Posterior cingulate gyrus (tissue), 11 donors: ENCODE measurements around the gene ELAVL3.
A peak's percentile ranks its signal among the peaks of the same experiment; 100 is the strongest.

Experiments
- DNase-seq, 10 donors: peaks; one replicate each; pipeline versions ENCODE4 v3.0.0 to v3.0.0-alpha.2; 2020 to 2021; ENCODE audit warnings: mixed read lengths in 3 of 10
- intact Hi-C: fragments of 100-400 bp; cut with DNase I; formaldehyde crosslinking; loops from one replicate; pipeline ENCODE4 v1.15.1; 2023

Gene ELAVL3

DNA sequence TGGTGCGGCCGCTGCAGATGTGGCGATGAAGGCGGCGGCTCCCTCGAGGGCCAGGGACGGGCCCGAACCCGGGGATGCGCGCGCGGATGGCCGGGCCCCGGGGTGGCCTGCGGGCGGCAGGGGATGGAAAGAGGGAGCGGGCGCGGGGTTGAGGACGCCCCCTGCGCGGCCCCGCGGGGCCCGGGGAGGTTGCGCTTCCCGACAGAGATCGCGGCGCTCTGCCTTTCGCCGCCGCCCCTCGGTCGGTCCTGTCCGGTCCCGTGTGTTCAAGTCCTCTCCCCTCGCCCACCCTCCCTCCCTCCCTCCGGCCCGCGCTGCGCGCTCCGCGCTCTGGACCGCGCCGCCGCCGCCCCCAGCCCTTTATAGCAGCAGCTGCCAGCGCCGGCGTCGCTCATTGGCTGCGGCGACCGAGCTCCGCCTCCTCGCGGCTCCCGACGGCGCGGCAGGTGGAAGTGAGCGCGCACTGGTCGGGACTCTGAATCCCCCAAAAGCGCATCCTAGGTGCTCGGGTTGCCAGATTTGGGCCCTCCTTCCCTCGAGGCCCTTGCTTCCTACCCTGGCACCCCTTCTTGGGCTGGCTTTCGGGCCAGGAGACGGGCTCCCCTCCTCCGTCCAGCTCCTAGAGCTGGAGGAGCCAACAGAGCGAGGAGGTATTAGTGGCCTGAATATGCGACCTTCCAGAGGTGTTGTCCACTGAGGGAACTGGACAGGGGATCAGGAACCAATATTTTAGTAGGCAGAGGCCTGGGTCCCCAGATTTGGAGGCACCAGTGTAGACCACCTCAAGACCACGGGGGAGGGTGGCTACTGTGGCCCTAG, at the start of gene ELAVL3:
Gene ELAVL3, minus strand, starts transcription at position 332 of the 819 bp plus-strand sequence. CDS start 438 bp downstream, outside the sequence.
- peak; percentile 70 to 97 (median 80) for DNase-seq
- intact Hi-C loops = loop anchor here (5.0 kb wide), 1 partner anchor 189 kb away; no protein-coding TSS in a partner anchor

- intact Hi-C loops = loop anchor here (1.0 kb wide), 1 partner anchor 25 kb away; the partner anchor contains the start of gene ZNF653
- peak; percentile 86 to 99 (median 92) for DNase-seq
These were observed 49.6 kb upstream of the ELAVL3 start for GRCh38 chr19:11530432-11530831.

- DNase-seq = peak; percentile 93 to 100 (median 98)
- intact Hi-C loops = no loop called here
These were observed 47.9 kb upstream of the ELAVL3 start, which contains the start of gene ECSIT for GRCh38 chr19:11528551-11529341. Gene ECSIT (minus strand): TSS chr19:11529134. CDS start chr19:11519170, 9,964 bp downstream.

- intact Hi-C loops = no loop called here
- no peak for DNase-seq
These were observed 38.3 kb upstream of the ELAVL3 start for GRCh38 chr19:11519138-11519537.

DNA sequence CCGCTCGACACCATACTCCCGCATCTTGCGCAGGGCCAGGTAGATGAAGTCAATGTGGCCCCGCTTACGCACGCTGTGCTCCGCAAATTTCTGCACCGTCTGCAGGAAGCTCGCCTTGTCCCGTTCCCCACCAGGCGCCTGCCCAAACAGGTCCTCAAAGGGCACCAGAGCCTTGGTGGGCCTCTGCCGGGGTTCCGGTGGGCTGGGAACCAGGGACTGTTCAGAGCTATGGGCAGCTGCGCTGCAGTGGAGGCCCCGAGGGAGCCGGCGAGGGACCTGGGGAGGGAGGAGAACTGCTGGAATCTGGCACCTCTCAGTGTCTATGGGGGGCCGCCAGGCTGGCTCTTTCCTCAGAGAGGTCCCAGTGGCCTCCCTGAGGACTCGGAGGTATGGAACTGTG, 33.1 kb upstream of the ELAVL3 start:
- intact Hi-C loops = no loop called here

GRCh38 chr19:11510444-11510843, 29.6 kb upstream of the ELAVL3 start:
- intact Hi-C loops = no loop called here
- no peak for DNase-seq

More for the DNA sequence above, 33.1 kb upstream of the ELAVL3 start:
- DNase-seq = no peak

DNA sequence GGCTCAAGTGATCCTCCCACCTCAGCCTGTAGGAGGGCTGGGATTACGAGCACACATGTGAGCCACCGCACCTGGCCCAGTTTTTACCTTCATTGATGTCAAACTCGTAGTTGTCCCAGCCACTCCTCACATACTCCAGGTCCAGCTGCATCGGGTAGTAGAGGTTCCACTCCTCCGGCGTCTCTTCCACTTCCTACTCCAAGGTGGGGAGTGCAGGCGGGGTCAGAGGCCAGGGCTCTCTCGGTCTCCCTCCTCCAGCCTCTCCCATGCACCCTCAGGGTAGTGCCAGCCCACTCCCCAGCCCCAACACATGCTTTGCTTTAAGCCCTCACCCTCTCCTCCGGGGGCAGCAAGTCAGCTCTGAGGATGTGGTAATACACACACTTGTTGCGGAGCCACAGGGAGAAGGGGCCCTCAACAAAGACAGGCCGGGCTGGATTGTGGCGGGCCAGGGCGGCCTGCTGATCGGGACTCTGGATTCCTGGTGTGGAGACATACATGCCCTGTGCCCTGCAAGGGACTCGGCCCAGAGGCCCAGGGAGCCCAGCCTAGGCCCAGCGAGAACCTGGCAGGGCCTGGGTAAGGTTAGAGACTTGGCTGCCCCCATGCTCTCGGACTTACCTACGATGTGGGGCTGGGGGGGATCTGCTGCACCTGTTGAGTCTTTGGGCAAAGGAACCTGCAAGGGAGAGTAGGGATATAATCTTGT, 26.7 kb upstream of the ELAVL3 start:
- intact Hi-C loops = loop anchor here (5.0 kb wide), 1 partner anchor 50 kb away; the partner anchor contains the start of gene ELOF1
- peak in 1 of 10 donors; percentile 57 for DNase-seq

DNA sequence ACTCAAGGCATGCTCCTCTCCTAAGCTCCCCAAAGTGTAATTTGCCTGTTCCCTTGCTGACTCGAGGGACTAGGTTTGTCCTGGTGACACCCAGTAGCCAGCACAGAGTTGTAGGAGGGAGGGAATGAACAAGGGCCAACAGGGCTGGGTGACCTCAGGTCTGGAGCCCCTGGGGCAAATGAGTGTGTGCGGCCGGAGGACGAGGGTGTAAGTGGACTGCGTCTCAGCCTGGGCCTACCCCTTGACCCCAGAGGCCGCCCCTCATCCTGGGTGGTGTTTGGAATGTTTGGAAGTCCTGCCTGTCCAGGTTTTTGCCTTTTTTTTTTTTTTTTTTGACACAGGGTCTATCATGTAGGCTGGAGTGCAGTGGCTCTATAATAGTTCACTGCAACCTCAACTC, 26.1 kb upstream of the ELAVL3 start:
- no peak for DNase-seq
- intact Hi-C loops = loop anchor here (5.0 kb wide), 1 partner anchor 50 kb away; the partner anchor contains the start of gene ELOF1

GRCh38 chr19:11506101-11506555, 25.3 kb upstream of the ELAVL3 start:
- intact Hi-C loops = loop anchor here (5.0 kb wide), 1 partner anchor 51 kb away; the partner anchor contains the start of gene ELOF1

DNA sequence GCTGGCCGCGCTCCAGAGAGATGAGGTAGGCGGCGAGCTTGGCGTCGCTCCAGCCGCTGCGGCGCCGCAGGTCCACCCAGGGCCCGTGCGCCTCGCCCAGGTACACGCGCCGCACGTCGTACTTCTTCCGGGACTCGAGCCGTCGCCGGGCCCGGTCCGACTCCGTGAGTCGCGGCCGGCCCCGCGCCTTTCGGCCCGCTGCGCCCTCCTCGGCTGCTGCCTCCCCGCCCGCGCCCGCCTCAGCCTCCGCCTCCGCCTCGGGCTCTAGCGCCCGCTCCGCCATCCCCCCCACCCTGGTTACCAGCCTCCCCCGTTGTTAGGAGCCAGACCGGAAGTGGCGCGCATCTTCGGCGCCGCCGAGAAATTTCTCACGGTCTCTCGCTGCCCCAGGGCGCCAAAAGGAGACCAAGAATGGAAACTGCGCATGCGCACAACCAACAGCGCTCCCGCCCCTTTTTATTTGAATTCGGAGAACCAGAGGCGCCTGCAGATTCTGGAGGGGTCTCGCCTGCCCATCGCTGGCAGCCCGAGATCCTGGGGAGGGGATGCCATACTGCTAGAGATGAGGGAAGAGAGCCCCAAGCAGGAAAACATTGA, 24.8 kb upstream of the ELAVL3 start, which contains the start of gene ZNF653:
Gene ZNF653, minus strand, starts transcription at position 336 of the 597 bp plus-strand sequence. Its CDS starts 53 bp downstream, at position 283.
- peak; percentile 83 to 98 (median 88) for DNase-seq
- intact Hi-C loops = loop anchor here (1.0 to 5.0 kb wide), 2 partner anchors 25 to 52 kb away; partner anchors contain the start of gene ELOF1

More at GRCh38 chr19:11506101-11506555, 25.3 kb upstream of the ELAVL3 start:
- peak in 2 of 10 donors; percentile 38 to 84 for DNase-seq

GRCh38 chr19:11505032-11505503, 24.2 kb upstream of the ELAVL3 start:
- DNase-seq = peak; percentile 92 to 100 (median 97)
- intact Hi-C loops = loop anchor here (1.0 to 5.0 kb wide), 2 partner anchors 25 to 52 kb away; partner anchors contain the start of gene ELOF1

DNA sequence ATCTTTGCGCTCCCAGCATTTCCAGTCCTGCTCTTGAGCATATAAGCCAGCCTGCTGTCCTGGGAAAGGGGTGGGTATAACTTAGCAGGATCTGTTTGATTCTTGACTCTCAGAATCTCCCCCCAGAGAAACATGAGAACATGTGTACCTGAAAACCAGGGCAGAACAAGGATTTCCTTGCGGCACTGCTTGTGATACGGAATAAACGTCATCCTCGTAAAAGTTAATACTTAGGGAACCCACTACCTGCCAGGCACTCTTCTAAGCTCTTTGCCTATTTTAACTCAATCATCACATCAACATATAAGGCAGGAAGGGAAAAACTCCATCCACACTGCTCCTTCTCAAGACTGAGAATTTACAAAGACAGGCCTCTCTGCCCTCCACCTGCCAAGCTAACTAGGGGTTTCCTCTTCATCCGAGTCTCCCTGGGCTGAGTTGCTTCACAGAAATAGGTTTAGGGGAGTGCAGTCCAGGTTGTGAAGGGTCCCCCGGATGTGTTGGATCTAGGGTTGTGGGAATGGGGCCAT, 23.7 kb upstream of the ELAVL3 start:
- no peak for DNase-seq
- intact Hi-C loops = loop anchor here (1.0 to 5.0 kb wide), 2 partner anchors 26 to 53 kb away; partner anchors contain the start of gene ELOF1

GRCh38 chr19:11499890-11500420, 19.1 kb upstream of the ELAVL3 start:
- DNase-seq = no peak
- intact Hi-C loops = no loop called here

- no peak for DNase-seq
- intact Hi-C loops = no loop called here
These were observed 18.4 kb upstream of the ELAVL3 start for GRCh38 chr19:11499220-11499726.

DNA sequence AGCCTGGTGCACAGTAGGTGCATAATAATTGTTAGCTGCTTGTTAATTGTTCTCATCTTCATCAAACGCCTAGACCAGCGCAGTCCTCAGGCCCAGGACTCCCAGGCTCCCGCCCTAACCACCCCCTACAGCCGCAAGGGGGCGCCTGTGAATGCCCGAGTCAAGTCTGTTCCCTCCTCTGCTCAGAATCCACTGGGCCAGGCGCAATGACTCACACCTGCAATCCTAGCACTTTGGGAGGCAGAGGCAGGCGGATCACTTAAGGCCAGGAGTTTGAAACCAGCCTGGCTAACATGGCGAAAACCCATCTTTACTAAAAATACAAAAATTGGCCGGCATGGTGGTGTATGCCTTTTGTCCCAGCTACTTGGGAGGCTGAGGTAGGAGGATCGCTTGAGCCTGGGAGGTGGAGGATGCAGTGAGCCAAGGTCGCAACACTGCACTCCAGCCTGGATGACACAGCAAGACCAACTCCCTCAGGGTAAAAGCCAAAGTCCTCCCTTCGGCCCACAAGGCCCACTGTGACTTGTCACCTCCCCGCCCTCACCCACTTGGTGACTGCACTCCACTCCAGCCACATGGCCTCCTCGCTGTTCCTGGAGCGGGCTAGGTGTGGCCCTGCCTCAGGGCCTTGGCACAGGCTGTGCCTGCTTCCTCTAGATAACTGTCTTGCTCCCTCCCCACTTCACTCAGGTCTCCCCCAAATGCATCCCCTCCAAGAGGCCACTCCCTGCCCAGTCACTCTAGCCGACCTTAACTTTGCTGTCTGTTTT, 15.7 kb upstream of the ELAVL3 start:
- intact Hi-C loops = no loop called here
- peak in 8 of 10 donors; percentile 47 to 92 (median 62) for DNase-seq

DNA sequence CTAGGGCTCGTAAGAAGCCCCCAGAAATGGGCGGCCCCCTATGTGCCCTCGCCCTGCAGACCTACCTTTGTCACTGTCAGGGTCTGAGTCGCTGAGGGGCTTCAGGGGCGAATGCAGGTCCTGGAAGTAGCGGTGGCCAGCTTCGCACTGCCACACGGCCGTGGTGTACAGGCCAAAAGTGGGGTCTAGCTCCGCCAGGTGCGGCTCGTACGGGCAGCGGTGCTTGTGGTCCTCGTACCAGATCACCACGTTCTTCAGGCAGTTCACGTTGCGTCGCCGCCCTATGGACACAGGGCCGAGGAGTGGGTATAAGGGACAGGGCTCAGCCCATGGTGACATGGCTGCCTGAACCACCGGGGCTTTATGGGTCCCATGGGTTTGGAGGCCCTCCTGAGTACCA, 15.0 kb upstream of the ELAVL3 start:
- intact Hi-C loops = no loop called here
- DNase-seq = no peak

GRCh38 chr19:11495481-11495880, 14.6 kb upstream of the ELAVL3 start:
- intact Hi-C loops = no loop called here
- no peak for DNase-seq
